Kasumi-1 (cell line): ENCODE results near the gene CASR.

Experiments used
- DNase-seq, 2 experiments: peaks; one replicate each; lab custom pipeline; 2025; lab: John Stamatoyannopoulos, UW

Gene CASR

GRCh38 chr3:122307094-122307687, 123.7 kb downstream of the CASR start:
- DNase-seq, result no peak

GRCh38 chr3:122307976-122308375, 124.5 kb downstream of the CASR start:
- peak; percentile 30 to 47 for DNase-seq

- DNase-seq, result no peak
Observed at GRCh38 chr3:122310361-122310760, 126.9 kb downstream of the CASR start.

GRCh38 chr3:122312826-122313225, 129.4 kb downstream of the CASR start:
- DNase-seq, result peak; percentile 34 to 46

GRCh38 chr3:122313281-122313680, 129.8 kb downstream of the CASR start:
- peak; percentile 34 to 46 for DNase-seq

- DNase-seq, result no peak
Observed at GRCh38 chr3:122314228-122314876, 130.9 kb downstream of the CASR start.

- DNase-seq, result no peak
Observed at GRCh38 chr3:122315619-122316018, 132.2 kb downstream of the CASR start.

GRCh38 chr3:122316368-122316767, 132.9 kb downstream of the CASR start:
- no peak for DNase-seq

- no peak for DNase-seq
Observed at GRCh38 chr3:122318620-122319019, 135.2 kb downstream of the CASR start.

- DNase-seq, result no peak
Observed at GRCh38 chr3:122322095-122323075, 138.9 kb downstream of the CASR start.

GRCh38 chr3:122324871-122325323, 141.4 kb downstream of the CASR start, which contains the start of gene CSTA:
Gene CSTA, plus strand, starts transcription at chr3:122325248. Its CDS starts 45 bp downstream, at chr3:122325293.
- peak in 1 of 2 experiments; percentile 18 for DNase-seq

GRCh38 chr3:122325769-122326168, 142.3 kb downstream of the CASR start:
- no peak for DNase-seq

GRCh38 chr3:122331886-122332285, 148.4 kb downstream of the CASR start:
- DNase-seq, result no peak

- no peak for DNase-seq
Observed at GRCh38 chr3:122332551-122332950, 149.1 kb downstream of the CASR start.
